ENCODE measurements around the gene PLEKHA6.
A peak's percentile ranks its signal among the peaks of the same experiment; 100 is the strongest.
"Not testable (repeated sequence)": the region's sequence is repeated elsewhere in the genome, so short reads cannot be mapped to it uniquely, and the experiment has no call there.

Gene PLEKHA6

GRCh38 chr1:204335533-204335932, 24.2 kb downstream of the PLEKHA6 start:
- DNase-seq (ENCODE audit: low read depth) = no peak

GRCh38 chr1:204335085-204335484, 24.6 kb downstream of the PLEKHA6 start:
- DNase-seq (ENCODE audit: low read depth) = no peak

DNA sequence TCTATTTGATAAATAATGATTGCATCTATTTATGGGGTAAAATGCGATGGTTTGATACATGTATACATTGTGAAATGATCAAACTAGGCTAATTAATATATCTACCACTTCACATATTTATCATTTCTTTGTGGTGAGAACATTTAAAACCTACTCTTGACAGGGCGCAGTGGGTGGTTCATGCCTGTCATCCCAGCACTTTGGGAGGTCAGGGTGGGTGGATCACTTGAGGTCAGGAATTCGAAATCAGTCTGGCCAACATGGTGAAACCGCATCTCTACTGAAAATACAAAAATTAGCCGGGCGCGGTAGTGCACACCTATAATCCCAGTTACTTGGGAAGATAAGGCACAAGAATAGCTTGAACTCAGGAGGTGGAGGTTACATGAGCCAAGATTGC, 25.3 kb downstream of the PLEKHA6 start:
- DNase-seq (ENCODE audit: low read depth) = no peak

- DNase-seq (ENCODE audit: low read depth) = no peak
Measured at GRCh38 chr1:204333427-204333826, 26.3 kb downstream of the PLEKHA6 start.

DNA sequence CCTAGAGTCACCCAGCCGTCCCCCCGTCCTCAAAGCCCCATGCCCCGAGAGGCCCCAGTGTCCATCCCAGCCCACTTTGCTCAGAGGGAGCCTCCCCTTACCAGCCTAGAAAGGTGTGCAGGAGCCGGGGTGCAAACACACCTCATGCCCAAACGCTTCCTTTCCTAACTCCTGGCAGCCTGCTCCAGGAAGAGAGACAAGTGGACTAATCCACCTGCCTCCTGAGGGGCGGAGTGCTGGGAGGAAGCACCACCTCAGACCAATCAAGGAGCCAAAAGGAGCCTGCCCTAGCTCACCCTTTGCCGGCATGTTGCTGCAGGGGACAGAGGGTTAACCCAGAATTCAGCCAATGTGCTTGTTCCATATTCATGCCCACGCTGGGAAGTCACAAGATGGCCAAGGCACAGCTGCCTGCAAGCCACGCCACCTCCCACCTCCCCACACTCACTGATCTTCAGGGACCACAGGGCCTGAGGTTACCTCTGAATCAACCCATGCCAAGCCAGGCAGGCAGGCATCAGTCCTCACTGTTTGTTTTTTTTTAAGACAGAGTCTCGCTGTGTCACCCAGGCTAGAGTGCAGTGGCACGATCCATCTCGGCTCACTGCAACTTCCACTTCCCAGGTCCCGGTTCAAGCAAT, 27.8 kb downstream of the PLEKHA6 start:
- no peak for DNase-seq (ENCODE audit: low read depth)

GRCh38 chr1:204331275-204331674, 28.5 kb downstream of the PLEKHA6 start:
- no peak for DNase-seq (ENCODE audit: low read depth)

DNA sequence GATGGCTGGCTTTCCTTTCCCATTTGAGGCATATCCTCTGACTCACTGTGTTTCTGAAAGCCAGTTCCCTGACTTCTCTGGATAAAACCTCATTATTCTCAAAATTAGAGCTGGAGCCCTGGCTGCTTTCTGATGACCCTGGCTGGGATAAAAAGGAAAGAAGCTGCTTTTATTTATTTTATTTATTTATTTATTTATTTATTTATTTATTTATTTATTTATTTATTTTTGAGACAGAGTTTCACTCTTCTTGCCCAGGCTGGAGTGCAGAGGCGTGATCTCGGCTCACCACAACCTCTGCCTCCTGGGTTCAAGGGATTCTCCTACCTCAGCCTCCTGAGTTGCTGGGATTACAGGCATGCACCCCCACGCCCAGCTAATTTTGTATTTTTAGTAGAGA, 31.9 kb downstream of the PLEKHA6 start:
- DNase-seq (ENCODE audit: low read depth) = not testable (repeated sequence)

DNA sequence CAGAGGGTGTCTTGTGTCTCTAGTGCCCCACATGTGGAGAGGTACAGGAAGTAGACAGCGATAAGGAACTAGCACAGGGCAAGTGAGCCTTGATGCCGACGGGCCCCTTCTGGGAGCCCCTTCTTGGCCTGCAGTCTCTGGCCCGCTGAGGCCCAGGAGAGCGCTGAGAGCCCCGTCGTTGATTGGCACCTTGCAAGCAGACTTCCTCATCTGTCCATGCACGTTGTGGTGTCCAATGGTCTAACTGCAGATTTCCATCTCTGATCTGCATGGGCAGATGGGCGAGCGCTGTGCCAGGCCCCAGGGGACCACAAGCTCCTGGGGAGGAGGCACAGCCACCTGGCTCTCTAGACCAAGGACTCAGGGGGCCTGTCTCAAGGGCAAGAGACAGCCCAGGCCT, 32.4 kb downstream of the PLEKHA6 start:
- DNase-seq (ENCODE audit: low read depth) = no peak

GRCh38 chr1:204326771-204327300, 32.9 kb downstream of the PLEKHA6 start:
- DNase-seq (ENCODE audit: low read depth) = no peak

GRCh38 chr1:204325944-204326343, 33.8 kb downstream of the PLEKHA6 start:
- no peak for DNase-seq (ENCODE audit: low read depth)

DNA sequence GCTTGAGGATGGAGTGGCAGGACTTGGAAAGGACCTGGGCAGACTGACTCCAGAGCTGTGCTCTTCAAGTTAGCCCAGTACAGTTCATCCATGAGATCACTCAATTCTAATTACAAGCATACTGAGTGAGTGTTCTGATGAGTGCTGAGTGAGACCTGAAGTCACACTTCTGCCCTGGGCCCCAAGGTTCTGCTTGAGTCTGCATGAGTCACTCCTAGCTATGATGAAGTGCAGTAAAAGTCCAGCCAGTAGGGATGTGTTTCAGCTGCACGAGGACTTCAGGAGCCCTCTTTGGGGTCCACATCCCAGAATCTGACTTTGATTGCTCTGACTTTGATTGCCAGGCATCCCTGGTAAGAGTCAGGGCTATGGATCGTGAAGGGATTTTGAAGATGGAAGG, 35.8 kb downstream of the PLEKHA6 start:
- DNase-seq (ENCODE audit: low read depth) = peak; percentile 70

DNA sequence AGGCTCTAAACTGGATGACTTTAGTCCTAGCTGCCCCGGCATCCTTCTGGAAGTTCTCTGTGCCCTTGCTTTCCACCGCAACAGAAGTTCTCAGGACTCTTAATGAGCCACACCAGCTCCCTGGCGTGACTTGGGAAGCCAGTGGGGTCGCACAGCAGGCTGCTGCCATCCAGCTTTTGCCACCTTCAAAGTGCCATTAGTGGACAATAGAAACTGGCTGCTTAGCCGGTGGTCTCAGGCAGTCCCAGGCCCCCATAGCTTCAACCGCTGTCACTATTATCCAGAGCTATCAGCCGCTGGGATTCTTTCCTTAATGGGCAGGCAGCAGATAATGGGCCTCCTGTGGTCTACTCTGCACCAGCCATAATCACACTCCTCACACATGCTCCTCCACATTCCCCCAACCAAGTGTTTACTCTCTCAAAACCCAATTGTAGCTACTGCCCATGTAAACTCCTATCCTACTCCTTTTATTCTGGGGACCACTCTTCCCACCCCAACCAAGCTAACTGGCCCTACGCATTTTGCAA, 37.3 kb downstream of the PLEKHA6 start:
- DNase-seq (ENCODE audit: low read depth) = no peak

GRCh38 chr1:204321665-204322064, 38.1 kb downstream of the PLEKHA6 start:
- peak; percentile 66 for DNase-seq (ENCODE audit: low read depth)

GRCh38 chr1:204321051-204321450, 38.7 kb downstream of the PLEKHA6 start:
- DNase-seq (ENCODE audit: low read depth) = no peak

- peak; percentile 96 for DNase-seq (ENCODE audit: low read depth)
Measured at GRCh38 chr1:204320382-204320804, 39.3 kb downstream of the PLEKHA6 start.

- peak; percentile 96 for DNase-seq (ENCODE audit: low read depth)
Measured at GRCh38 chr1:204319462-204319861, 40.3 kb downstream of the PLEKHA6 start.

DNA sequence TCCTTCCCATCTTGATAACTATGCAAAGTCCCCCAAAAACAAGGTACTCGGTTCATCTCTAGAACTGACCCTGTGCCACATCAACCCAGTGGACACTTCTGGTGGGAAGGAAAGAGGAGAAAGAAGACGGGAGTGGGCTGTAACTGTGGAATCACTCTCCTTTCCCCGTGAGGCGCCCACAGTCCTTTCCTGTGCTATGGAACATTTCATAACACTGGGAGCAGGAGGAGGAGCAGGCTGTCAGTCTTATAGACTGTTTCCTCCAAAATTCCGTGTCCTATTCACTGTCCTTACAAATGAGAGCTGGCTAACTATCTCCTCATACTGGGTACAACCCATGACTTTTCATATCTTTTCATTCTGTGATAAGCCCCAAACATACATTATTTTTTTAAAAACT, 40.7 kb downstream of the PLEKHA6 start:
- peak; percentile 25 for DNase-seq (ENCODE audit: low read depth)

- DNase-seq (ENCODE audit: low read depth) = no peak
Measured at GRCh38 chr1:204318324-204318723, 41.4 kb downstream of the PLEKHA6 start.

DNA sequence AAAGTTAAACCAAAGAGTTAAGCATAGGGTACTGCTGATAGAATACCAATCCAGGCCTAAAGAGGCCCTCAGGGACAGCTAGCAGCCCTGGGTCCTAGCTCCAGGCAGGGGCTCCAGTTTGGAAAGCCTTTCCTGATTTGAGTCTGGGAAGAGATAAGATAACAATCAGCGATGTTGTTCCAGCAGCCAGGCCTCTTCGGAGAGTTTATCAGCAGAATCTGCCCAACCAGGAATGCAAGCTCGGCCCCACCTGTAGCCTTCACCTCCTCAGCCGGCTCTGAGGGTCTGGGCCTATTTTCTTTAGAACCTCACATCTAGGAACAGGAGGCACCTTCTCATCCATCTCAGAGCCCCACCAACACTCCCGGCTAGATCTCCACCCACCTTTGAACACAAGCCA, 42.6 kb downstream of the PLEKHA6 start:
- DNase-seq (ENCODE audit: low read depth) = no peak

GRCh38 chr1:204316164-204316563, 43.6 kb downstream of the PLEKHA6 start:
- DNase-seq (ENCODE audit: low read depth) = no peak

- no peak for DNase-seq (ENCODE audit: low read depth)
Measured at GRCh38 chr1:204314893-204315658, 44.7 kb downstream of the PLEKHA6 start.

DNA sequence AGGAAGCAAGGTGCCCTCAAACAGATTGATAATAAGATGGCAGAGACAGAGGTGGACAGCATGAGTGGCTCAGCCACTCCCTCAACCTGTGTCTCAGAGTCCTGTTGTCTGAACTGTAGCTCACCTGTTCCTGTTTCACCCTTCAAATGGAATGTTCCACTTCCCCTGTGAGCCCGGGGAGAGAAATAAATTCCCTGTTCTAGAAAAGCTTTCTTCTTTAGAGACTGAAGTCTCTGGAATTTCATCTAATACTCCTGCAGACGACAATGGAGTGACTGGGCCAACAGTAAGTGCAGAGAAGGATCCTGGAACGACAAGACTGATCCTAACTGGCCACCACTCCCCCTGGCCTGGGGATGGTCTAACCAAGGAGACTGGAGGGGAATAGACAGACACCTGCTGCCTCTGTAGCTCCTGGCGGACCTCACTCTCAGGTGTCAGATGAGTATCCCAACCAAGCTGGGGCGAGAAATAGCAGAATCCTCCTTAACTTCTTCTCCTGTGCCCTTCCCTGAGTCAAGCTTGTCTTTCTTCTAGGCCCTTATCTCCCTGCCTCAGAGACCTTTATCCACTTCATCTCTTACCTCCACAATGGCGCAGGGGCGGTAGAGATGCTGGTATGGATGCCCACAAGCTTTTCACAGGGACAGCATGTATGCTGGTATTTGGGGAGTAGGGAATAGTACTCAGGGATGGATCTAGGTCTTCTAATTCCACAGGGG, 45.4 kb downstream of the PLEKHA6 start:
- DNase-seq (ENCODE audit: low read depth) = no peak

DNA sequence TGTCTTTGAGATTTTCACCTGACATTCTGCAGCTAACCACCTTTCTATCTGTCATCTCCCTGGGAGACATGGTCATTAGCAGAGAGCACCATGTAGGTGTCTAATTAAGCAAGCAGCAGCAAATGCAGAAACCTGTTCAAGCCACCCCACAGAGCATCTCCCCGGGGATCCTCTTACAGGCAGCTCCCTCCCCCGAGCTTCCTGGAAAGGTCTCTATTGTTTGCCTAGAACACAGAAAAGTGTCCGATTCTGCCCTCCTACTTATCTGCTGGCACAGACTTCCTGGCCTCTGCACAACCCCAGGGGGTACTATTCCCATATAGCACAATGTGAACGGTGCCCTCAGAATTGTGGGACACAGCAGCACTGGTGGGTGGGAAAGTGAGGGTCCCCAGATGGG, 46.1 kb downstream of the PLEKHA6 start:
- DNase-seq (ENCODE audit: low read depth) = no peak

Measured in EH (cell line).